K562 (cell line): ENCODE data around the gene GFRA3. TPM values are rescaled to one million over a fixed set of nuclear protein-coding genes. Genes with fewer than 3 reads are reported as not detected.
A peak's percentile ranks its signal among the peaks of the same experiment; 100 is the strongest.

Experiments used
- ATAC-seq: fragments of 200-7000 bp; cut with Tn5 transposase; 3 replicates; pipeline ENCODE4 v1.9.1; 2020; ENCODE audit warnings: moderate library complexity
- BruUV-seq: library from RNA; stranded (reverse); fragments of 400-500 nt; replicated peaks from 2 replicates; lab custom pipeline; 2021; lab: Mats Ljungman, UMichigan
- CTCF ChIA-PET: fragments of 300-600 bp; formaldehyde crosslinking; extraction: SDS; loops from one replicate; lab custom pipeline; 2021; ENCODE audit warnings: low intra/inter-chr PET ratio; lab: Yijun Ruan, JAX
- POLR2A ChIA-PET: fragments of 300-600, 350-650 bp; sonication (Branson Sonifier 250); formaldehyde crosslinking; extraction: SDS; loops from one replicate; lab custom pipeline; 2021; ENCODE audit warnings: antibody characterized with exemption, inconsistent platforms; lab: Yijun Ruan, JAX
- DNase-seq, 4 experiments: peaks; one replicate each; pipeline versions ENCODE4 v3.0.0 to v3.0.0-alpha.2; 2011 to 2018; ENCODE audit warnings: low spot score in 3 of 4, mixed read lengths in 3 of 4; ENCODE audit errors: extremely low read depth in 1 of 4
- FAIRE-seq: peaks from 2 replicates; lab custom pipeline; 2011; peaks lifted over from hg19 to GRCh38; lab: Jason Lieb, UNC
- H2AFZ ChIP-seq: 2 replicates; pipeline ENCODE4 v1.6.0; 2011; ENCODE audit warnings: low read depth, low read length, control low read depth, inconsistent platforms
- H3K27ac ChIP-seq: fragments of 200-600 bp; 3 replicates; pipeline ENCODE4 v1.8.0; 2011; ENCODE audit warnings: low read depth, mild to moderate bottlenecking, control low read depth, inconsistent platforms, low read length, moderate library complexity, mixed read lengths; ENCODE audit errors: extremely low read depth
- H3K27me3 ChIP-seq, 2 experiments: fragments of 300-600 bp in 1 of 2; 2 replicates in 1 of 2; 3 replicates in 1 of 2; pipeline versions ENCODE4 v1.6.0 to v1.8.0; 2011; ENCODE audit warnings: inconsistent platforms in 2 of 2, low read length in 2 of 2, mild to moderate bottlenecking in 1 of 2, mixed read lengths in 1 of 2, moderate library complexity in 1 of 2; ENCODE audit not compliant: control insufficient read depth in 2 of 2, insufficient read depth in 2 of 2
- H3K36me3 ChIP-seq: fragments of 300-600 bp; 3 replicates; pipeline ENCODE4 v1.8.0; 2011; ENCODE audit warnings: mild to moderate bottlenecking, low read length, inconsistent platforms; ENCODE audit not compliant: control insufficient read depth, insufficient read depth
- H3K4me1 ChIP-seq, 2 experiments: fragments of 200-600 bp in 1 of 2; replicated peaks in 1 of 2; 2 replicates in 1 of 2; 3 replicates in 1 of 2; pipeline versions ENCODE4 v1.5.1 to v1.8.0; 2011; ENCODE audit warnings: inconsistent platforms in 2 of 2, low read length in 2 of 2, mild to moderate bottlenecking in 1 of 2, mixed read lengths in 1 of 2, moderate library complexity in 1 of 2; ENCODE audit not compliant: control insufficient read depth in 2 of 2, insufficient read depth in 2 of 2
- H3K4me2 ChIP-seq: 2 replicates; pipeline ENCODE4 v1.6.1; 2011; ENCODE audit warnings: low read length, control low read depth, inconsistent platforms, mixed read lengths; ENCODE audit not compliant: insufficient read depth
- H3K4me3 ChIP-seq: fragments of 200-600 bp; sonication (generic), shearing (Covaris generic); 2 replicates; pipeline ENCODE4 v1.5.1; 2016; ENCODE audit warnings: control low read depth, inconsistent platforms
- H3K79me2 ChIP-seq: fragments of 200-600 bp; 3 replicates; pipeline ENCODE4 v1.8.0; 2011; ENCODE audit warnings: low read length, inconsistent platforms; ENCODE audit not compliant: control insufficient read depth, insufficient read depth
- H3K9ac ChIP-seq, 2 experiments: 2 replicates each; pipeline versions ENCODE4 v1.6.0 to v1.6.1; 2011; ENCODE audit warnings: low read depth in 2 of 2, low read length in 2 of 2, control low read depth in 1 of 2, inconsistent platforms in 1 of 2, mild to moderate bottlenecking in 1 of 2, mixed read lengths in 1 of 2; ENCODE audit not compliant: insufficient read depth in 1 of 2
- H3K9me1 ChIP-seq: one replicate; pipeline ENCODE4 v1.6.0; 2011; ENCODE audit warnings: inconsistent platforms, mild to moderate bottlenecking, low read length, moderate library complexity; ENCODE audit not compliant: control insufficient read depth, insufficient read depth
- H3K9me3 ChIP-seq: replicated peaks from 2 replicates; pipeline ENCODE4 v1.5.1; 2011; ENCODE audit warnings: low read depth, low read length, inconsistent platforms; ENCODE audit not compliant: control insufficient read depth, insufficient read depth
- H4K20me1 ChIP-seq: replicated peaks from 2 replicates; pipeline ENCODE4 v1.6.1; 2011; ENCODE audit warnings: low read length, inconsistent platforms, mixed read lengths; ENCODE audit not compliant: control insufficient read depth, insufficient read depth
- SPI1 ChIP-seq: IDR thresholded peaks from 2 replicates; pipeline ENCODE4 v1.6.1; 2011; ENCODE audit warnings: low read depth, low read length, control low read depth, borderline replicate concordance
- ZNF318 ChIP-seq, 2 experiments: fragments of 450-650 bp; IDR thresholded peaks; 2 replicates each; pipeline ENCODE4 v1.6.1; 2016; ENCODE audit warnings: mild to moderate bottlenecking in 2 of 2, borderline replicate concordance in 1 of 2, low read depth in 1 of 2, moderate library complexity in 1 of 2
- WGBS: fragments of 100-300 bp; shearing (Covaris generic); methylation state at CpG from one replicate; pipeline ENCODE4 v1.1.6; 2016; ENCODE audit warnings: low coverage, mixed read lengths; ENCODE audit not compliant: insufficient coverage; ENCODE audit errors: missing lambda C conversion rate; 5-methylcytosine and 5-hydroxymethylcytosine counted together
- in situ Hi-C: fragments of 300-500 bp; cut with MboI; formaldehyde crosslinking; loops from 4 replicates; pipeline ENCODE4 v1.15.0; 2018; ENCODE audit warnings: inconsistent platforms, mixed read lengths
- intact Hi-C: fragments of 100-400 bp; cut with micrococcal nuclease; formaldehyde crosslinking; loops from 2 replicates; pipeline ENCODE4 v1.14.2; 2022
- polyA plus RNA-seq, 8 experiments: library from polyadenylated mRNA; depleted of rRNA in 4 of 8; stranded (reverse) in 5 of 8; unstranded in 3 of 8; fragments of >200 nt; fragmentation: Nextera tagmentation in 2 of 8; fragmentation: Illumina TruSeq in 1 of 8; extraction: Ambion mirVana in 2 of 8; extraction: Trizol in 1 of 8; gene quantifications; 2 replicates each; pipeline versions ENCODE4 v1.2.1 to v1.2.3, GENCODE V29; 2011 to 2014; ENCODE audit warnings: inconsistent platforms in 1 of 8, missing spikeins in 1 of 8
- total RNA-seq, 7 experiments: library from RNA; depleted of rRNA in 6 of 7; stranded (reverse); fragments of >200 nt in 6 of 7; fragmentation: Illumina TruSeq in 2 of 7; extraction: Trizol in 2 of 7; gene quantifications; 2 replicates each; pipeline versions ENCODE4 v1.2.1 to v1.2.3, GENCODE V29; 2011 to 2021; ENCODE audit warnings: low replicate concordance in 1 of 7

Gene GFRA3
- total and polyA plus RNA-seq, 9 of the 15 experiments (the other 6 are each of a cell fraction or from before 2014, with no cell fraction given), result 0.05 to 0.09 (median 0.08) TPM; not detected in 6

GRCh38 chr5:138287246-138287645 lies 12.8 kb upstream of the GFRA3 start:
- H3K9me1 ChIP-seq, result no peaks in the 10 kb centered on the region
- H3K9me3 ChIP-seq, result no peaks in the 10 kb centered on the region
- TF ChIP-seq SPI1 (peak; percentile 34; the same call in 1 of the 2 replicates), ZNF318 (IDR thresholded peaks at IDR 0.05; ENCODE audit: borderline replicate concordance in 1 of 2, low read depth in 1 of 2) (no peak)
- TF ChIP-seq, all 486 proteins: peak for 1
- ATAC-seq (no peak), FAIRE-seq (no peak), DNase-seq (no peak)
- BruUV-seq, result no TSS peak
- WGBS, result 100% methylated on average over 1 of the region's 1 CpG
- ChIA-PET CTCF (no interaction called here), POLR2A (interaction anchor here (0.6 to 1.2 kb wide), 2 partner anchors 8 to 12 kb away, joined by 4 read pairs; no protein-coding TSS in a partner anchor)
- intact Hi-C loops, result no loop called here
- H3K4me1 ChIP-seq, result no peaks in the 10 kb centered on the region
- no peak overlapping the region for H3K9ac ChIP-seq
- H3K79me2 ChIP-seq, result no peaks in the 10 kb centered on the region
- H4K20me1 ChIP-seq, result no peaks in the 10 kb centered on the region
- no peak overlapping the region for H2AFZ ChIP-seq
- H3K27me3 ChIP-seq, result no peaks in the 10 kb centered on the region
- in situ Hi-C loops, result no loop called here
- no peak overlapping the region for H3K4me2 ChIP-seq
- H3K36me3 ChIP-seq, result peaks cover 36% of the 10 kb centered on the region; the same call in 2 of the 3 replicates
- H3K27ac ChIP-seq, result no peak overlapping the region
- no peak overlapping the region for H3K4me3 ChIP-seq
